Astrocyte (in vitro differentiated cells and primary cell): ENCODE results near the gene SUSD6. TPM values are rescaled to one million over a fixed set of nuclear protein-coding genes. Genes with fewer than 3 reads are reported as not detected.
A peak's percentile ranks its signal among the peaks of the same experiment; 100 is the strongest.

ENCODE experiments used
- DNase-seq: peaks from one replicate; pipeline ENCODE4 v3.0.0-alpha.2; 2010; ENCODE audit warnings: low read depth
- FAIRE-seq: peaks from 2 replicates; lab custom pipeline; 2011; peaks lifted over from hg19 to GRCh38; lab: Jason Lieb, UNC
- H2AFZ ChIP-seq: 2 replicates; pipeline ENCODE4 v1.6.0; 2012; ENCODE audit warnings: low read depth, low read length, inconsistent platforms
- H3K27ac ChIP-seq: 2 replicates; pipeline ENCODE4 v1.5.1; 2011; ENCODE audit warnings: low read depth, low read length, inconsistent platforms
- H3K27me3 ChIP-seq: 2 replicates; pipeline ENCODE4 v1.6.0; 2011; ENCODE audit warnings: low read length, inconsistent platforms; ENCODE audit not compliant: insufficient read depth
- H3K36me3 ChIP-seq: 2 replicates; pipeline ENCODE4 v1.5.1; 2011; ENCODE audit warnings: low read length, inconsistent platforms; ENCODE audit not compliant: insufficient read depth
- H3K4me1 ChIP-seq: 2 replicates; pipeline ENCODE4 v1.5.1; 2011; ENCODE audit warnings: low read length, inconsistent platforms; ENCODE audit not compliant: insufficient read depth
- H3K4me2 ChIP-seq: 2 replicates; pipeline ENCODE4 v1.6.0; 2012; ENCODE audit warnings: low read length, inconsistent platforms
- H3K4me3 ChIP-seq: 2 replicates; pipeline ENCODE4 v1.5.1; 2011; ENCODE audit warnings: low read depth, mild to moderate bottlenecking, low read length, inconsistent platforms; ENCODE audit not compliant: insufficient read depth
- H3K79me2 ChIP-seq: 2 replicates; pipeline ENCODE4 v1.6.0; 2012; ENCODE audit warnings: mild to moderate bottlenecking, low read length, inconsistent platforms; ENCODE audit not compliant: insufficient read depth
- H3K9ac ChIP-seq: 2 replicates; pipeline ENCODE4 v1.6.0; 2012; ENCODE audit warnings: mild to moderate bottlenecking, low read length, inconsistent platforms
- H3K9me3 ChIP-seq: 2 replicates; pipeline ENCODE4 v1.5.1; 2012; ENCODE audit warnings: low read depth, mild to moderate bottlenecking, low read length, inconsistent platforms; ENCODE audit not compliant: insufficient read depth
- H4K20me1 ChIP-seq: 2 replicates; pipeline ENCODE4 v1.6.0; 2012; ENCODE audit warnings: low read length, inconsistent platforms; ENCODE audit not compliant: insufficient read depth
- H3K27ac Mint-ChIP-seq: one replicate; pipeline ENCODE4 v1.8.0; 2021; ENCODE audit warnings: mild to moderate bottlenecking, mixed read lengths; ENCODE audit not compliant: unreplicated experiment
- H3K27me3 Mint-ChIP-seq: one replicate; pipeline ENCODE4 v1.8.0; 2021; ENCODE audit warnings: low read depth, mixed read lengths; ENCODE audit not compliant: unreplicated experiment
- H3K36me3 Mint-ChIP-seq: one replicate; pipeline ENCODE4 v1.8.0; 2021; ENCODE audit warnings: low read depth, mixed read lengths; ENCODE audit not compliant: unreplicated experiment
- H3K4me1 Mint-ChIP-seq: one replicate; pipeline ENCODE4 v1.8.0; 2021; ENCODE audit warnings: low read depth, mixed read lengths; ENCODE audit not compliant: unreplicated experiment
- H3K4me3 Mint-ChIP-seq: one replicate; pipeline ENCODE4 v1.8.0; 2021; ENCODE audit warnings: mild to moderate bottlenecking, moderate library complexity, mixed read lengths; ENCODE audit not compliant: unreplicated experiment
- H3K9me3 Mint-ChIP-seq: one replicate; pipeline ENCODE4 v1.8.0; 2021; ENCODE audit warnings: mild to moderate bottlenecking, mixed read lengths; ENCODE audit not compliant: unreplicated experiment
- EZH2 ChIP-seq: IDR thresholded peaks from 2 replicates; pipeline ENCODE4 v1.6.1; 2012; ENCODE audit warnings: mild to moderate bottlenecking, low read length, inconsistent platforms; ENCODE audit not compliant: insufficient read depth
- total RNA-seq: library from RNA; stranded (reverse); gene quantifications from 2 replicates; pipeline ENCODE4 v1.2.1, GENCODE V29; 2021
- TF ChIP-seq, protein P1 (sequence below): IDR thresholded peaks from 2 replicates; pipeline ENCODE4 v1.5.1; 2011; ENCODE audit warnings: low read depth, mild to moderate bottlenecking, inconsistent platforms, low read length, moderate library complexity; ENCODE audit not compliant: insufficient read depth

Gene SUSD6
- total RNA-seq, 1 donor from 2014 or later = 25.6 TPM

DNA sequence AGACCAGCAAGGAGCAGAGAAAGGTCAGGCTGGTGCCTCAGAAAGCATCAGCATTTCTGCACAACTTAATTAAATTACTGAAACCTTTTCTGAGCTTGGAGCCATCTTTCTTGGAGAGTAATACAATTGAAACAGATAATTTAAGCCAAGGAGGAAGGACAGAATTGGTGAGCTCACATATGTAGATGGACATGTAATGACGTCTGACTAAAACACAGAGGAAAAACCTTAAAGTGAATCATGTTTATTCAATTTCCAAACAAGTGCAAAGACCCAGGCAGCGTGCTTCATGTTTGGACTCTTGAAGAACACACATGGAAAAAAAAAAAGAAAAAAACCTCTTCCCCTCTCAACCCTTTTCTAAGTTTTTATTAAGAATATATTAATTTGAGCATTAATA is 19.0 kb downstream of the SUSD6 start:
- no peak for TF ChIP-seq EZH2
- TF ChIP-seq, protein P1, sequence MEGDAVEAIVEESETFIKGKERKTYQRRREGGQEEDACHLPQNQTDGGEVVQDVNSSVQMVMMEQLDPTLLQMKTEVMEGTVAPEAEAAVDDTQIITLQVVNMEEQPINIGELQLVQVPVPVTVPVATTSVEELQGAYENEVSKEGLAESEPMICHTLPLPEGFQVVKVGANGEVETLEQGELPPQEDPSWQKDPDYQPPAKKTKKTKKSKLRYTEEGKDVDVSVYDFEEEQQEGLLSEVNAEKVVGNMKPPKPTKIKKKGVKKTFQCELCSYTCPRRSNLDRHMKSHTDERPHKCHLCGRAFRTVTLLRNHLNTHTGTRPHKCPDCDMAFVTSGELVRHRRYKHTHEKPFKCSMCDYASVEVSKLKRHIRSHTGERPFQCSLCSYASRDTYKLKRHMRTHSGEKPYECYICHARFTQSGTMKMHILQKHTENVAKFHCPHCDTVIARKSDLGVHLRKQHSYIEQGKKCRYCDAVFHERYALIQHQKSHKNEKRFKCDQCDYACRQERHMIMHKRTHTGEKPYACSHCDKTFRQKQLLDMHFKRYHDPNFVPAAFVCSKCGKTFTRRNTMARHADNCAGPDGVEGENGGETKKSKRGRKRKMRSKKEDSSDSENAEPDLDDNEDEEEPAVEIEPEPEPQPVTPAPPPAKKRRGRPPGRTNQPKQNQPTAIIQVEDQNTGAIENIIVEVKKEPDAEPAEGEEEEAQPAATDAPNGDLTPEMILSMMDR = no peak
- FAIRE-seq = no peak
- H3K4me3 ChIP-seq = no peak overlapping the region
- H4K20me1 ChIP-seq = peaks cover 96% of the 10 kb centered on the region
- no peak overlapping the region for H3K27ac ChIP-seq
- Mint-ChIP-seq H3K27me3 (no peaks in the 10 kb centered on the region), H3K9me3 (no peaks in the 10 kb centered on the region), H3K27ac (no peak overlapping the region), H3K4me3 (no peak overlapping the region), H3K4me1 (peaks cover 48% of the 10 kb centered on the region), H3K36me3 (no peaks in the 10 kb centered on the region)
- no peaks in the 10 kb centered on the region for H3K27me3 ChIP-seq
- H2AFZ ChIP-seq = no peak overlapping the region
- no peak for DNase-seq
- no peaks in the 10 kb centered on the region for H3K9me3 ChIP-seq
- H3K79me2 ChIP-seq = peaks cover 89% of the 10 kb centered on the region
- H3K4me2 ChIP-seq = no peak overlapping the region
- H3K9ac ChIP-seq = no peak overlapping the region
- H3K4me1 ChIP-seq = peaks cover 13% of the 10 kb centered on the region
- no peaks in the 10 kb centered on the region for H3K36me3 ChIP-seq

DNA sequence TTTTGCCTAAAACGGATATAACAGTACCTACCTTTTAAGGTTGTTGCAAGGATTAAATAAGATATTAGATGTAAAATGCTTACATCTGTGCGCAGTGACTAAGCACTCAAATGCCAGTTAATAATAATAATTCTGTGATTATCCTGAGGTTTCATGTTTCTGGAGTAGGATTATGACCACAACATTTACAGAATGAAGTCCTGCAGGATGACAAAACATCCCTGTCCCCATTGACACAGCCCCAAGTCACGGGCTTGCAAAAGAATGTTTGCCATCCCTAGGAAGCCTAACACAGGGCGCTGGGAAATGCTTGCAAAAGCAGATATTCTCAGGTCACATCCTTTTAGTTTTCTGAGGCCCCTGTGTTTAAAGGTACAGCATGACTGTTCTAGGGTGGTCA is 20.1 kb downstream of the SUSD6 start:
- Mint-ChIP-seq H3K27me3 (no peaks in the 10 kb centered on the region), H3K4me1 (peaks cover 48% of the 10 kb centered on the region), H3K4me3 (no peak overlapping the region), H3K36me3 (no peaks in the 10 kb centered on the region), H3K27ac (no peak overlapping the region), H3K9me3 (no peaks in the 10 kb centered on the region)
- H3K4me3 ChIP-seq = no peak overlapping the region
- peaks cover 96% of the 10 kb centered on the region for H4K20me1 ChIP-seq
- no peaks in the 10 kb centered on the region for H3K9me3 ChIP-seq
- H3K27ac ChIP-seq = no peak overlapping the region
- peaks cover 12% of the 10 kb centered on the region for H3K4me1 ChIP-seq
- H3K4me2 ChIP-seq = peak overlapping the region; percentile 5
- TF ChIP-seq, protein P1 = no peak
- TF ChIP-seq EZH2 = no peak
- H2AFZ ChIP-seq = no peak overlapping the region
- DNase-seq = no peak
- peaks cover 89% of the 10 kb centered on the region for H3K79me2 ChIP-seq
- no peak overlapping the region for H3K9ac ChIP-seq
- no peaks in the 10 kb centered on the region for H3K36me3 ChIP-seq
- no peak for FAIRE-seq
- H3K27me3 ChIP-seq = no peaks in the 10 kb centered on the region

DNA sequence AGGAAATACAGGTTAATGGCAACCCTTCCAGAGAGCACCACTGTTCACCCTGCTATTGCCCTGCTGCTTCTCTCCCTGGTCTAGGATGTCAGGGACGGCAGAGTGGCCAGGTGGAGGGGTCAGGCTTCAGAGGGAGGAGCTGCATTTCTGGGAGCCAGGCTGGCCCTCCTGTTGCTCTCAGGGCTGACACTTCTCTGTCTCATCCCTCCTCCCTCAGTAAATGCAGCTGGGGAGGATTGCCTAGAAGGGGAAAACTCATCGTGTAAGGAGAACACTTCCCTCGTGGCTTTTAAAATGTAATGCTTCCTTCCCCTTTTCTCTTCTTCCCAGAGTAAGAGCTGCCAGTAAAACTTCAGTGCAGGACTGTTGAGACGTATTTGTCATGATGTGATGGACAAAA is 20.8 kb downstream of the SUSD6 start:
- Mint-ChIP-seq H3K4me1 (peaks cover 55% of the 10 kb centered on the region), H3K4me3 (peak overlapping the region; percentile 3), H3K9me3 (no peaks in the 10 kb centered on the region), H3K27ac (peak overlapping the region; percentile 38), H3K36me3 (no peaks in the 10 kb centered on the region), H3K27me3 (no peaks in the 10 kb centered on the region)
- TF ChIP-seq, protein P1 = no peak
- no peak for TF ChIP-seq EZH2
- H3K27me3 ChIP-seq = no peaks in the 10 kb centered on the region
- peaks cover 89% of the 10 kb centered on the region for H3K79me2 ChIP-seq
- no peaks in the 10 kb centered on the region for H3K9me3 ChIP-seq
- peaks cover 12% of the 10 kb centered on the region for H3K4me1 ChIP-seq
- DNase-seq (no peak), FAIRE-seq (no peak)
- H3K4me2 ChIP-seq = no peak overlapping the region
- H3K27ac ChIP-seq = no peak overlapping the region
- no peak overlapping the region for H3K9ac ChIP-seq
- no peak overlapping the region for H3K4me3 ChIP-seq
- no peak overlapping the region for H2AFZ ChIP-seq
- no peaks in the 10 kb centered on the region for H3K36me3 ChIP-seq
- peaks cover 96% of the 10 kb centered on the region for H4K20me1 ChIP-seq
